ENCODE data around the gene RSBN1. TPM values are rescaled to one million over a fixed set of nuclear protein-coding genes. Genes with fewer than 3 reads are reported as not detected.
A peak's percentile ranks its signal among the peaks of the same experiment; 100 is the strongest.

RSBN1 gene
- total RNA-seq, 1 donor from 2014 or later = 40.1 TPM

DNA sequence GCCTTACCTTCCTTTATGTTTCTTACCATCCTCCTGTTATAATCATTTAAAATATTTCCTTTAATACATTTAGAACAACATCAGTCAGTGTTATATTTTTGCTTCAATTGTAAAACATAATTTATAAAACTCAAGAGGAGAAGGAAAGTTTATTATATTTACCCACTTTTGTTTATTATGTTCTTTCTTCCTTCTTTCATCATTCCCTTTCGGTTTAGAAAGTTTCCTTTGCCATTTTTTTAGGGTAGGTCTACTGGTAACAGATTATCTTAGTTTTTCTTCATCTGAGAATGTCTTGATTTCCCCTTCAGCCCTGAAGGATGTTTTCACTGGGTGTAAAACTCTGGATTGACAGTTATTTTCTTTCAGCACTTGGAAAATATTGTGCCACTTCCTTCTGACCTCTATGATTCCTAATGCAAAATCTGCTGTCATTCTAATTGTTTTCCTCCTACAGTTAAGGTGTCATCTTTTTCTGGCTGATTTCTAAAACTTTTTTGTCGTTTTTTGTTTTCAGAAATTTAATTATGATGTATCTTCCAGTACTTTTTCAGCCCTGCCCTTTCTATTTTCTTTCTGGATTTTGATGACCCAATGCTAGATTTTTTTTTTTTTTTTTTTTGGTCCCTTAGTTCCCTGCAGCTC is 34.2 kb upstream of the RSBN1 start:
- H3K36me3 ChIP-seq = no peaks in the 10 kb centered on the region
- no peaks in the 10 kb centered on the region for H3K79me2 ChIP-seq (ENCODE audit: low read depth)
- no peak overlapping the region for H3K27ac ChIP-seq
- peaks cover 6% of the 10 kb centered on the region for H3K9me3 Mint-ChIP-seq
- no peaks in the 10 kb centered on the region for H4K20me1 ChIP-seq (ENCODE audit: low read depth)
- no peaks in the 10 kb centered on the region for H3K36me3 Mint-ChIP-seq
- no peak overlapping the region for H3K27ac Mint-ChIP-seq
- no peak overlapping the region for H3K4me3 Mint-ChIP-seq
- H2AFZ ChIP-seq (replicated peaks) = no peak overlapping the region
- H3K4me1 ChIP-seq = no peaks in the 10 kb centered on the region
- H3K4me2 ChIP-seq = no peak overlapping the region
- no peaks in the 10 kb centered on the region for H3F3A ChIP-seq (ENCODE audit: low read depth)
- H3K4me3 ChIP-seq = no peak overlapping the region
- no peak overlapping the region for H3K9ac ChIP-seq
- DNase-seq (ENCODE audit: low spot score) = no peak
- H3K27me3 Mint-ChIP-seq (ENCODE audit: insufficient read depth, low read depth) = no peaks in the 10 kb centered on the region
- peaks cover 10% of the 10 kb centered on the region for H3K9me3 ChIP-seq (ENCODE audit: low read depth)
- no peak for TF ChIP-seq EZH2phosphoT487 (IDR thresholded peaks at IDR 0.05)
- H3K27me3 ChIP-seq = no peaks in the 10 kb centered on the region
- H3K4me1 Mint-ChIP-seq = no peaks in the 10 kb centered on the region

- Mint-ChIP-seq H3K4me1 (no peaks in the 10 kb centered on the region), H3K27ac (no peak overlapping the region), H3K27me3 (ENCODE audit: insufficient read depth, low read depth) (peaks cover 2% of the 10 kb centered on the region), H3K9me3 (peaks cover 5% of the 10 kb centered on the region), H3K4me3 (no peak overlapping the region), H3K36me3 (no peaks in the 10 kb centered on the region)
- H3K27ac ChIP-seq = no peak overlapping the region
- no peaks in the 10 kb centered on the region for H3K36me3 ChIP-seq
- no peaks in the 10 kb centered on the region for H3F3A ChIP-seq (ENCODE audit: low read depth)
- no peak overlapping the region for H3K4me2 ChIP-seq
- DNase-seq (ENCODE audit: low spot score) = no peak
- no peaks in the 10 kb centered on the region for H3K79me2 ChIP-seq (ENCODE audit: low read depth)
- H3K4me1 ChIP-seq = no peaks in the 10 kb centered on the region
- H4K20me1 ChIP-seq (ENCODE audit: low read depth) = no peaks in the 10 kb centered on the region
- H3K4me3 ChIP-seq = no peak overlapping the region
- H3K9ac ChIP-seq = no peak overlapping the region
- no peak overlapping the region for H2AFZ ChIP-seq (replicated peaks)
- no peaks in the 10 kb centered on the region for H3K27me3 ChIP-seq
- H3K9me3 ChIP-seq (ENCODE audit: low read depth) = no peaks in the 10 kb centered on the region
- TF ChIP-seq EZH2 (IDR thresholded peaks at IDR 0.05) (no peak), EZH2phosphoT487 (IDR thresholded peaks at IDR 0.05) (no peak)
- TF ChIP-seq, protein P1, sequence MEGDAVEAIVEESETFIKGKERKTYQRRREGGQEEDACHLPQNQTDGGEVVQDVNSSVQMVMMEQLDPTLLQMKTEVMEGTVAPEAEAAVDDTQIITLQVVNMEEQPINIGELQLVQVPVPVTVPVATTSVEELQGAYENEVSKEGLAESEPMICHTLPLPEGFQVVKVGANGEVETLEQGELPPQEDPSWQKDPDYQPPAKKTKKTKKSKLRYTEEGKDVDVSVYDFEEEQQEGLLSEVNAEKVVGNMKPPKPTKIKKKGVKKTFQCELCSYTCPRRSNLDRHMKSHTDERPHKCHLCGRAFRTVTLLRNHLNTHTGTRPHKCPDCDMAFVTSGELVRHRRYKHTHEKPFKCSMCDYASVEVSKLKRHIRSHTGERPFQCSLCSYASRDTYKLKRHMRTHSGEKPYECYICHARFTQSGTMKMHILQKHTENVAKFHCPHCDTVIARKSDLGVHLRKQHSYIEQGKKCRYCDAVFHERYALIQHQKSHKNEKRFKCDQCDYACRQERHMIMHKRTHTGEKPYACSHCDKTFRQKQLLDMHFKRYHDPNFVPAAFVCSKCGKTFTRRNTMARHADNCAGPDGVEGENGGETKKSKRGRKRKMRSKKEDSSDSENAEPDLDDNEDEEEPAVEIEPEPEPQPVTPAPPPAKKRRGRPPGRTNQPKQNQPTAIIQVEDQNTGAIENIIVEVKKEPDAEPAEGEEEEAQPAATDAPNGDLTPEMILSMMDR (IDR thresholded peaks at IDR 0.05) = no peak
These were observed 24.3 kb upstream of the RSBN1 start for GRCh38 chr1:113836534-113836933.

DNA sequence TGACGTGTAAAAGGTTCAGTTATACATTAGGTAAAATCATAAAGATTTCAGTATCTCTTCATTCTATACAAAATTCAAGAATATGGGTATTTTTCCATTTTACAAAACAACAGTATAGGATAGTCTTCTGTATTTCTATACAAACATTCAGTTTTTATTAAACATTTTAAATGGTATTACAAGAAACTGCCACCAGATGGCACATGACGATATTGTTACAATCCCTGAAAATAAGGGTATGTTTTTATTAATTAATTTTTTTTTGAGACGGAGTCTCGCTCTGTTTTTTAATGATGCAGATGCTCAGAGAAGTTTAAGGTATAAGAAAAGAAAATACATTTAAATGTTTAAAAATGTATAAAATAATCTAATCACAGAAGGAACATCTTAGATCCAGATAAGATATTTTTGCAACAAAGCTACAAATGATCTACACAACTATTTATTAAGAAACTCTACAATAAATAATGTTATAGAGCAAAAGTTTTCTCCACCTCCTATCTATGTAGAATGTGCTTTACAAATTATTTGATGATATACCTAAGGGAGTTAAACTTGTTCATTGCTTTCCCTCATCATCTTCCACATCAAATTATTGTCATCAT is 23.5 kb upstream of the RSBN1 start:
- no peaks in the 10 kb centered on the region for H3K36me3 ChIP-seq
- no peak overlapping the region for H3K4me3 ChIP-seq
- no peaks in the 10 kb centered on the region for H3K27me3 ChIP-seq
- H3K9me3 ChIP-seq (ENCODE audit: low read depth) = no peaks in the 10 kb centered on the region
- peak; percentile 42 for DNase-seq (ENCODE audit: low spot score)
- H3K27ac ChIP-seq = no peak overlapping the region
- no peak overlapping the region for H3K9ac ChIP-seq
- H4K20me1 ChIP-seq (ENCODE audit: low read depth) = no peaks in the 10 kb centered on the region
- no peak overlapping the region for H3K4me2 ChIP-seq
- H3F3A ChIP-seq (ENCODE audit: low read depth) = no peaks in the 10 kb centered on the region
- Mint-ChIP-seq H3K4me3 (no peak overlapping the region), H3K27me3 (ENCODE audit: insufficient read depth, low read depth) (no peaks in the 10 kb centered on the region), H3K36me3 (no peaks in the 10 kb centered on the region), H3K27ac (no peak overlapping the region), H3K4me1 (no peaks in the 10 kb centered on the region), H3K9me3 (peaks cover 3% of the 10 kb centered on the region)
- TF ChIP-seq, protein P1 (IDR thresholded peaks at IDR 0.05) = peak; percentile 68
- TF ChIP-seq EZH2 (IDR thresholded peaks at IDR 0.05) = no peak
- no peak overlapping the region for H2AFZ ChIP-seq (replicated peaks)
- H3K4me1 ChIP-seq = no peaks in the 10 kb centered on the region
- no peaks in the 10 kb centered on the region for H3K79me2 ChIP-seq (ENCODE audit: low read depth)

GRCh38 chr1:113834716-113835115 is 22.4 kb upstream of the RSBN1 start:
- Mint-ChIP-seq H3K36me3 (no peaks in the 10 kb centered on the region), H3K9me3 (no peaks in the 10 kb centered on the region), H3K4me3 (no peak overlapping the region), H3K4me1 (no peaks in the 10 kb centered on the region), H3K27ac (no peak overlapping the region), H3K27me3 (ENCODE audit: insufficient read depth, low read depth) (no peaks in the 10 kb centered on the region)
- Histone ChIP-seq H4K20me1 (ENCODE audit: low read depth) (no peaks in the 10 kb centered on the region), H3K4me2 (no peak overlapping the region), H3K36me3 (no peaks in the 10 kb centered on the region), H3K4me1 (no peaks in the 10 kb centered on the region), H3K79me2 (ENCODE audit: low read depth) (no peaks in the 10 kb centered on the region), H3K9me3 (ENCODE audit: low read depth) (no peaks in the 10 kb centered on the region), H3F3A (ENCODE audit: low read depth) (no peaks in the 10 kb centered on the region), H3K9ac (no peak overlapping the region), H3K27me3 (no peaks in the 10 kb centered on the region), H2AFZ (replicated peaks) (no peak overlapping the region), H3K4me3 (no peak overlapping the region), H3K27ac (no peak overlapping the region)
- no peak for TF ChIP-seq EZH2 (IDR thresholded peaks at IDR 0.05)
- TF ChIP-seq, protein P1 (IDR thresholded peaks at IDR 0.05) = no peak
- no peak for TF ChIP-seq EZH2phosphoT487 (IDR thresholded peaks at IDR 0.05)
- DNase-seq (ENCODE audit: low spot score) = no peak

Data from neural progenitor cell (in vitro differentiated cells).